Ascending aorta (tissue), 2 donors: ENCODE data around the gene KCNG2. TPM values are rescaled to one million over a fixed set of nuclear protein-coding genes. Genes with fewer than 3 reads are reported as not detected.
"Not testable (repeated sequence)": the region's sequence is repeated elsewhere in the genome, so short reads cannot be mapped to it uniquely, and the experiment has no call there.

Source experiments
- DNase-seq, 2 donors: peaks; one replicate each; pipeline ENCODE4 v3.0.0-alpha.2; 2019; ENCODE audit warnings: low spot score in 2 of 2
- H3K27ac ChIP-seq, 2 donors: fragments of 200-600 bp; sonication (generic); one replicate each; pipeline ENCODE4 v1.5.1; 2016 to 2017; ENCODE audit warnings: mild to moderate bottlenecking in 1 of 2
- H3K27me3 ChIP-seq: fragments of 200-600 bp; sonication (generic); one replicate; pipeline ENCODE4 v1.5.1; 2017
- H3K36me3 ChIP-seq, 2 donors: fragments of 200-600 bp; sonication (generic); one replicate each; pipeline ENCODE4 v1.5.1; 2016
- H3K4me1 ChIP-seq, 2 donors: fragments of 200-600 bp; sonication (generic); one replicate each; pipeline ENCODE4 v1.5.1; 2016 to 2017; ENCODE audit warnings: mild to moderate bottlenecking in 1 of 2
- H3K4me3 ChIP-seq, 2 donors: fragments of 200-600 bp; sonication (generic); one replicate each; pipeline ENCODE4 v1.5.1; 2016 to 2017; ENCODE audit warnings: mild to moderate bottlenecking in 1 of 2
- H3K9me3 ChIP-seq, 2 donors: fragments of 200-600 bp; sonication (generic); one replicate each; pipeline ENCODE4 v1.5.1; 2016
- intact Hi-C: fragments of 100-400 bp; cut with DNase I; formaldehyde crosslinking; loops from one replicate; pipeline ENCODE4 v1.15.1; 2023
- total RNA-seq: library from RNA; depleted of rRNA; stranded (reverse); fragments of >200 nt; gene quantifications from one replicate; pipeline ENCODE4 v1.1.0, GENCODE V29; 2016
- TF ChIP-seq, protein P1 (sequence below), 3 experiments: fragments of 200-600 bp in 2 of 3; fragments of 450-650 bp in 1 of 3; sonication (generic) in 2 of 3; IDR thresholded peaks; one replicate each; pipeline ENCODE4 v1.5.1; 2016 to 2019; ENCODE audit warnings: antibody characterized with exemption in 3 of 3, mild to moderate bottlenecking in 1 of 3, moderate library complexity in 1 of 3

Gene KCNG2
- total RNA-seq, 1 donor from 2014 or later = not detected

DNA sequence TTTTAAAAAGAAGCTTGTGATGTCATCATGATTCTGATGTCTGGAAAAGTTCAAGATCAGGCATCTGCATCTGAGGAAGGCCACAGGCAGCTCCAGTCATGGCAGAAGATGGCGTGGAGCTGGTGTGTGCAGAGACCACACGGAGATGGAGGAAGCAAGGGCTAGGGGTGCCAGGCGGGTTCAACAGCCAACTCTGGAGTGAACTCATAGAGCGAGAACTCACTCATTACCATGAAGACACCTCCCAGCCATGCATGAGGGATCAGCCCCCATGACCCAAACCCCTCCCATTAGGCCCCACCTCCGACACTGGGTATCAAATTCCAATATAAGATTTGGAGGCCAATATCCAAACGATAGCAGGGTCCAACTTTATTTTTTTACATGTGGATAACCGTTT, 61.6 kb downstream of the KCNG2 start:
- Histone ChIP-seq H3K4me1 (no peaks in the 10 kb centered on the region), H3K36me3 (no peaks in the 10 kb centered on the region), H3K27ac (no peak overlapping the region), H3K27me3 (no peaks in the 10 kb centered on the region), H3K9me3 (peaks cover 0 to 8% of the 10 kb centered on the region in 2 donors), H3K4me3 (no peak overlapping the region)
- DNase-seq = no peak
- intact Hi-C loops = no loop called here
- TF ChIP-seq, protein P1, sequence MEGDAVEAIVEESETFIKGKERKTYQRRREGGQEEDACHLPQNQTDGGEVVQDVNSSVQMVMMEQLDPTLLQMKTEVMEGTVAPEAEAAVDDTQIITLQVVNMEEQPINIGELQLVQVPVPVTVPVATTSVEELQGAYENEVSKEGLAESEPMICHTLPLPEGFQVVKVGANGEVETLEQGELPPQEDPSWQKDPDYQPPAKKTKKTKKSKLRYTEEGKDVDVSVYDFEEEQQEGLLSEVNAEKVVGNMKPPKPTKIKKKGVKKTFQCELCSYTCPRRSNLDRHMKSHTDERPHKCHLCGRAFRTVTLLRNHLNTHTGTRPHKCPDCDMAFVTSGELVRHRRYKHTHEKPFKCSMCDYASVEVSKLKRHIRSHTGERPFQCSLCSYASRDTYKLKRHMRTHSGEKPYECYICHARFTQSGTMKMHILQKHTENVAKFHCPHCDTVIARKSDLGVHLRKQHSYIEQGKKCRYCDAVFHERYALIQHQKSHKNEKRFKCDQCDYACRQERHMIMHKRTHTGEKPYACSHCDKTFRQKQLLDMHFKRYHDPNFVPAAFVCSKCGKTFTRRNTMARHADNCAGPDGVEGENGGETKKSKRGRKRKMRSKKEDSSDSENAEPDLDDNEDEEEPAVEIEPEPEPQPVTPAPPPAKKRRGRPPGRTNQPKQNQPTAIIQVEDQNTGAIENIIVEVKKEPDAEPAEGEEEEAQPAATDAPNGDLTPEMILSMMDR (IDR thresholded peaks at IDR 0.05) = no peak

DNA sequence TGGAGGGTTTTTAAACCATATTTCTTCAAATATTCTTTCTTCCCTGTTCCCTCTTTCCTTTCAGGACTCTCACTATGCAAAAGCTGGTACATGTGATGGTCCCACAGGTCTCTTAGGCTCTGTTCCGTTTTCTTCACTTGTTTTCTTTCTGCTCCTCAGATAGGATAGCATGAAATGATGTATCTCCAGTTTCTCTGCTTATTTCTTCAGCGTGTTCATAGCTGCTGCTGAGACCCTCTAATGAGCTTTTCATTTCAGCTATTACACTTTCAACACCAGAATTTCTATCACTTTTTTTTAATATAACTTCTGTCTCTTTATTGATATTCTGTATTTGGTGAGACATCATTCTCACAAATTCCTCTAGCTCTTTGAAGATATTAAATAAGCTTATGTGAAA, 63.9 kb downstream of the KCNG2 start:
- TF ChIP-seq, protein P1 (IDR thresholded peaks at IDR 0.05) = no peak
- Histone ChIP-seq H3K27ac (no peak overlapping the region), H3K4me1 (no peaks in the 10 kb centered on the region), H3K4me3 (no peak overlapping the region), H3K27me3 (no peaks in the 10 kb centered on the region), H3K36me3 (no peaks in the 10 kb centered on the region), H3K9me3 (peaks cover 0 to 8% of the 10 kb centered on the region in 2 donors)
- intact Hi-C loops = no loop called here
- no peak for DNase-seq

DNA sequence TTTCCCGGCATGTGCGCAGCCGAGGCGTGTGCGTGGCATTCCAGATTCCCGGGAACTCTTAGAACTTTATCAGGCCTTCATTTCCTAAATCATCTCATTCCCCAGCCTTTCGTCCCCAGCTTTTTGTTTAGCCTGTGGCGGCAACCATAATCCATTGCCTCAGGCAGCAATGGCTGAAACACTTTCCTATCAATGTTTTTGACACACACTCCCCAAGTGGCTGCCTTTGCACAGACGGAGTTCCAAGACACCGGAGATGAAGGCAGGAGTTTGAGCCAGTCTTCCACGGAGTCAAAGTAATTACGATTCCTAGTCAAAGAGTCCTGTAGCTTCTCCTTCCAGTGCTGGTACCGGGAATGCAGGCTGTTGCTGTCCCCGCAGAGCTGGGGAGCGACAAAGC, 64.8 kb downstream of the KCNG2 start:
- H3K27ac ChIP-seq = no peak overlapping the region
- no peaks in the 10 kb centered on the region for H3K36me3 ChIP-seq
- peaks cover 0 to 8% of the 10 kb centered on the region in 2 donors for H3K9me3 ChIP-seq
- H3K4me3 ChIP-seq = no peak overlapping the region
- TF ChIP-seq, protein P1 (IDR thresholded peaks at IDR 0.05) = no peak
- intact Hi-C loops = no loop called here
- DNase-seq = no peak
- no peaks in the 10 kb centered on the region for H3K27me3 ChIP-seq
- H3K4me1 ChIP-seq = no peaks in the 10 kb centered on the region

DNA sequence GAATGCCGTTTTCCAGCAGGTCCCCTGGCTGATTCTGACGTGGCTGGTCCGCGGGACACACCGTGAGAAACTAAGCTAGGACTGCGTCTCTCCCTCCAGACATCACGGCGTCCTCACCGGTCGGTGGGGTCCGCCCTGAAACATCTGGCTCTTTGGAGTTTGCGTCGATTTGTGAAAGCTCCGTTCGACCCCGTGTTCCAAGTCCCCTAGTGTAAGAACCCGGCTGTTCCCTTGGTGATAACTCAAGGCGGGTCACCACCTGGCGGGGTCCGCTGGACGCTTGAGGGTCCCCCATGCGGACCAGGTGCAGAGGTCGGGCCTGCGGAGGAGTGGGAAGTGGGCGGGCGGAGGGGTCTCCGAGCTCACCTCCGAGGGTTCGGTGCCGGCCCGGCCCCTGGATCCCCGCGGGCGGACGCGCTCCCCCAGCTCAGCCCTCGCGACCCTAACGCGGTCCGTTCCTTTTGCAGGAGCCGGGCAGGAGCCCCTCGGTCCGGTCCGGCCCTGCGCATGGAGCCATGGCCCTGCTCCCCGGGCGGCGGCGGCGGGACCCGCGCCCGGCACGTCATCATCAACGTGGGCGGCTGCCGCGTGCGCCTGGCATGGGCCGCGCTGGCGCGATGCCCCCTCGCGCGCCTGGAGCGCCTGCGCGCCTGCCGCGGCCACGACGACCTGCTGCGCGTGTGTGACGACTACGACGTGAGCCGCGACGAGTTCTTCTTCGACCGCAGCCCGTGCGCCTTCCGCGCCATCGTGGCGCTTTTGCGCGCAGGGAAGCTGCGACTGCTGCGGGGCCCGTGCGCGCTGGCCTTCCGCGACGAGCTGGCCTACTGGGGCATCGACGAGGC, 65.6 kb downstream of the KCNG2 start:
- Histone ChIP-seq H3K4me3 (no peak overlapping the region), H3K4me1 (no peaks in the 10 kb centered on the region), H3K27ac (no peak overlapping the region), H3K9me3 (peaks cover 0 to 8% of the 10 kb centered on the region in 2 donors), H3K36me3 (no peaks in the 10 kb centered on the region), H3K27me3 (no peaks in the 10 kb centered on the region)
- intact Hi-C loops = no loop called here
- TF ChIP-seq, protein P1 (IDR thresholded peaks at IDR 0.05) = no peak
- DNase-seq = peak in 1 of 2 donors; percentile 42

DNA sequence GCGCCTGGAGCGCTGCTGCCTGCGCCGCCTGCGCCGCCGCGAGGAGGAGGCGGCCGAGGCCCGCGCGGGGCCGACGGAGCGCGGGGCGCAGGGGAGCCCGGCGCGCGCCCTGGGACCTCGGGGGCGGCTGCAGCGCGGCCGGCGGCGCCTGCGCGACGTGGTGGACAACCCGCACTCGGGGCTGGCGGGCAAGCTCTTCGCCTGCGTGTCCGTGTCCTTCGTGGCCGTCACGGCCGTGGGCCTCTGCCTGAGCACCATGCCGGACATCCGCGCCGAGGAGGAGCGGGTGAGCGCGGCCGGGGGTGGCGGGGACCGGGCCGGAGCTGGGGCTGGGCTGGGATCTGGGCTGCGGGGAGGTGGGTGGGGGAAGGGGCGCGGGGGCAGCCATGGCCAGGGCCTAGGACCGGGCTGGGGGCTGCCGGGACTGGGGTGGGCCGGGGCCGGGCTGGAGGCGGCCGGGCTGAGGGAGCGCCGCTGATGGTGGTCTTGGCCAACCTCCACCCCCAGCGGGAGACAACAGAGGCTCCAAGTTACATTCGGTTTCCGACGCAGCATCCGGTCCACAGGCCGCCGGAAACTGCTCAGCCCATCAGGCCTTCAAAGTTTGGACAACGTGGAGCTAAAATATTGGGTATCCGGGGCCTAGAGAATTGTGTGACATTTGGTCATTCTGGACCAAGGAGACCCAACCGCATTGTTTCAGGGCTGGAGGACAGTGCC, 66.4 kb downstream of the KCNG2 start:
- Histone ChIP-seq H3K27ac (no peak overlapping the region), H3K27me3 (no peaks in the 10 kb centered on the region), H3K36me3 (no peaks in the 10 kb centered on the region), H3K4me3 (no peak overlapping the region), H3K9me3 (peaks cover 0 to 8% of the 10 kb centered on the region in 2 donors), H3K4me1 (no peaks in the 10 kb centered on the region)
- intact Hi-C loops = no loop called here
- DNase-seq = peak in 1 of 2 donors; percentile 21
- TF ChIP-seq, protein P1 (IDR thresholded peaks at IDR 0.05) = no peak

DNA sequence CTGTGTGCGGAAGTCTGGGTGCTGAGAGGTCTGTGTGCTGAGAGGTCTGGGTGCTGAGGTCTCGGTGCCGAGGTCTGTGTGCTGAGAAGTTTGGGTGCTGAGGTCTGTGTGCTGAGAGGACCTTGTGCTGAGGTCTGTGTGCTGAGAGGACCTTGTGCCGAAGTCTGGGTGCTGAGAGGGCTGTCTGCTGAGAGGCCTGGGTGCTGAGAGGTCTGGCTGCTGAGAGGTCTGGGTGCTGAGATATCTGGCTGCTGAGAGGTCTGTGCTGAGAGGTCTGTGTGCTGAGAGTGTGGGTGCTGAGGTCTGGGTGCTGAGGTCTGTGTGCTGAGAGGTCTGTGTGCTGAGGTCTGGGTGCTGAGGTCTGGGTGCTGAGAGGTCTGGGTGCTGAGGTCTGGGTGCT, 67.2 kb downstream of the KCNG2 start:
- intact Hi-C loops, H3K9me3 ChIP-seq: not testable (repeated sequence)

DNA sequence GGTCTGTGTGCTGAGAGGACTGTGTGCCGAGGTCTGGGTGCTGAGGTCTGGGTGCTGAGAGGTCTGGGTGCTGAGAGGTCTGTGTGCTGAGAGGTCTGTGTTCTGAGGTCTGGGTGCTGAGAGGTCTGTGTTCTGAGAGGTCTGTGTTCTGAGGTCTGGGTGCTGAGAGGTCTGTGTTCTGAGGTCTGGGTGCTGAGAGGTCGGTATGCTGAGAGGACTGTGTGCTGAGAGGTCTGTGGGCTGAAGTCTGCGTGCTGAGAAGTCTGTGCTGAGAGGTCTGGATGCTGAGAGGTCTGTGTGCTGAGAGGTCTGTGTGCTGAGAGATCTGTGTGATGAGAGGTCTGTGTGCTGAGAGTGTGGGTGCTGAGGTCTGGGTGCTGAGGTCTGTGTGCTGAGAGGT, 68.2 kb downstream of the KCNG2 start:
- H3K9me3 ChIP-seq, H3K27me3 ChIP-seq, H3K27ac ChIP-seq, H3K4me1 ChIP-seq, intact Hi-C loops, H3K4me3 ChIP-seq, H3K36me3 ChIP-seq: not testable (repeated sequence)
- peak in 1 of 2 donors; percentile 31 for DNase-seq

More for the DNA sequence above, 67.2 kb downstream of the KCNG2 start:
- not testable (repeated sequence) for H3K36me3 ChIP-seq, DNase-seq, H3K4me3 ChIP-seq, H3K27ac ChIP-seq, H3K27me3 ChIP-seq, H3K4me1 ChIP-seq
